ENCODE results near the gene B4GALT4. TPM values are rescaled to one million over a fixed set of nuclear protein-coding genes. Genes with fewer than 3 reads are reported as not detected.

The B4GALT4 gene
- total RNA-seq, 1 donor from 2014 or later, result 19.1 TPM

GRCh38 chr3:119238363-119238762 is 2.3 kb downstream of the B4GALT4 start:
- intact Hi-C loops (cut with micrococcal nuclease), result no loop called here

- intact Hi-C loops (cut with micrococcal nuclease), result no loop called here
Observed at GRCh38 chr3:119237299-119237698, 3.4 kb downstream of the B4GALT4 start.

DNA sequence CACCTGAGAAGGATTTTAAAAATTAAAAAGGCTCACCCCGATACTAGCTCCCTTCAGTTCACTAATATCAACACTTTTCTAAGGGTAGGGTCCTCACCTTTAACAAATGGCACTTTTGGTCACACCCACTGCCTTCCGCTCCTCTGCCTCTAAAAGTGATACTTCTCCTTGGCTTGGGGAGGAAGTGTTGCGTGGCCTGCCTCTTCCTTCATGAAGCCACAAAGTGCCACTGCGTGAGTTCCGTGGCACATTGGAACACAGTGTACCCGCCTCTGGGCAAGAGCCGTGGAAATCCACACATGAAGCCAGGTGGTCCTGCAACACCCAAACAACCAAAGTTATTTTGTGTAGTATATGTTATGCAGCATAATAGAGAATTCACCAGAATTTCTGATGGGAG is 3.9 kb downstream of the B4GALT4 start:
- intact Hi-C loops (cut with micrococcal nuclease), result no loop called here

GRCh38 chr3:119235151-119235550 is 5.5 kb downstream of the B4GALT4 start:
- intact Hi-C loops (cut with micrococcal nuclease), result no loop called here

DNA sequence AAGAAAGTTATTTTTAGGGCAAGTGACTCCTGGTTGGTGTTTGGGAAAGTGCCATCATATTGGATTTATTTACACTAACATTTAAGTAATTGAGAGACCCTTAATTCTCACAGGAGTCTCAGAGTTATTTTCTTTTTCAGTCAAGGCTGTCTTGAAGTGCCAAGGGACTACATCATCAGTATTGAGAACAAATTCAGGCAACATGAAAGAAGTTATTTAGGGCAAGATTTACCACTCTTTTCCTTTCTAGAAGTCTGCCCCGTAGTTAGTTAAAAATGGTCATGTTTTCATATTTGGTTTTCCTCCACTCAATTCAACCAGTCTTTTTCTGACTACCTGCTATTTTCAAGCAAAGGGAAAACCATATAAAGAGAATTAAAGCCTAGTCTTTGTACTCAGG is 6.1 kb downstream of the B4GALT4 start:
- intact Hi-C loops (cut with micrococcal nuclease), result no loop called here

DNA sequence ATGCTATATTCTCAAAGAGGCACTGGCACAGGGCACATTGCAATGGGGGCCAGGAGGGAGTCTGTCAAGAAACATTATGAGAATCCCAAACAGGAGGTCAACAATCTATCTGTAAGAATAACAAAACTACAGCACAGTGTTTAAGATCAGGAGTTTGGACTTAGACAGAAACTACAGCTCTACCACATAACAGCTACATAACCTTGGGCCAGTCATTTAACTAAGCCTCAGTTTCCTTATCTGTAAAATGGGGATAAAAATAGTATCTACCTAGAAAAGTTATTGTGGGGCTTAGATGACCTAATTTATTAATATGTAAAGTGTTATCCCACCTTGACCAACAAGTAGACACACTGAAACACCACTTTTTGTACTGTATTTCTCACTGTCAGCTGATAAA is 9.9 kb downstream of the B4GALT4 start:
- intact Hi-C loops (cut with micrococcal nuclease), result no loop called here

GRCh38 chr3:119230071-119230470 is 10.6 kb downstream of the B4GALT4 start:
- intact Hi-C loops (cut with micrococcal nuclease), result no loop called here

DNA sequence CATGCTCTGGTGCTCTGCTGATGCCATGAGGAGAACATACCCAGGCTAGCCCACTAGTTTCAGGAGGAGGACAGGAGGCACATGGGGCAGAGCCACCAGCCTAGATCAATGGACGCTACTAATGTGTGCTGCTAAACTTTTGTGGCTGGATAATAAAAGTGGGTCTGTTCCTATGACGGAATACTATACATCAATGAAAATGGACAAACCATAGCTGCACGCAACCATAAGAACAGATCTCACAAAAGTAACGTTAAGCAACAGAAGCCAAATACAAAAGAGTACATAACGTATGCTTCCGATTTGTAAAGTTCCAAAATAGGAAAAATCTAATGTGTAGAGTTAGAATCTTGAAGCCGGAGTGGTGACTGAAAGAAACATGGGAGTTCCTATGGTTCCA is 11.5 kb downstream of the B4GALT4 start:
- intact Hi-C loops (cut with micrococcal nuclease), result no loop called here

- intact Hi-C loops (cut with micrococcal nuclease), result no loop called here
Observed at GRCh38 chr3:119228373-119229145, 12.1 kb downstream of the B4GALT4 start.

- intact Hi-C loops (cut with micrococcal nuclease), result no loop called here
Observed at GRCh38 chr3:119227070-119227850, 13.4 kb downstream of the B4GALT4 start.

DNA sequence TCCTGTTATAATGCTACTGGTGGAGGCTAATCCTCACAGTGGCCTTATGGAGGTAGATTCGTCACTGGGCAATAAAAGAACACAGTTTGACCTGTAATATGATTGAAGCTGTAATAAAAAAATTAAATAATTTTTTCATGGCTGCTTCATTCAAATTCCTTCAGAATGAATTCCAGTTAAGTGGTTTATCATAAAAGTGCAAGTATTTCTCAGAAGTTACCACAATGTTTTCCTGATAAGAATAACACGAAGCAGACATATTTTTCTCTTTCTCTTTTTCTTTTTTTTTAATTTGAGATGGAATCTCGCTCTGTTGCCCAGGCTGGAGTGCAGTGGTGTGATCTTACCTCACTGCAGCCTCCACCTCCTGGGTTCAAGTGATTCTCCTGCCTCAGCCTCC is 15.6 kb downstream of the B4GALT4 start:
- intact Hi-C loops (cut with micrococcal nuclease), result no loop called here

GRCh38 chr3:119223511-119223910 is 17.2 kb downstream of the B4GALT4 start:
- intact Hi-C loops (cut with micrococcal nuclease), result no loop called here

- intact Hi-C loops (cut with micrococcal nuclease), result no loop called here
Observed at GRCh38 chr3:119222391-119222790, 18.3 kb downstream of the B4GALT4 start.

GRCh38 chr3:119221779-119222320 is 18.8 kb downstream of the B4GALT4 start:
- intact Hi-C loops (cut with micrococcal nuclease), result no loop called here

DNA sequence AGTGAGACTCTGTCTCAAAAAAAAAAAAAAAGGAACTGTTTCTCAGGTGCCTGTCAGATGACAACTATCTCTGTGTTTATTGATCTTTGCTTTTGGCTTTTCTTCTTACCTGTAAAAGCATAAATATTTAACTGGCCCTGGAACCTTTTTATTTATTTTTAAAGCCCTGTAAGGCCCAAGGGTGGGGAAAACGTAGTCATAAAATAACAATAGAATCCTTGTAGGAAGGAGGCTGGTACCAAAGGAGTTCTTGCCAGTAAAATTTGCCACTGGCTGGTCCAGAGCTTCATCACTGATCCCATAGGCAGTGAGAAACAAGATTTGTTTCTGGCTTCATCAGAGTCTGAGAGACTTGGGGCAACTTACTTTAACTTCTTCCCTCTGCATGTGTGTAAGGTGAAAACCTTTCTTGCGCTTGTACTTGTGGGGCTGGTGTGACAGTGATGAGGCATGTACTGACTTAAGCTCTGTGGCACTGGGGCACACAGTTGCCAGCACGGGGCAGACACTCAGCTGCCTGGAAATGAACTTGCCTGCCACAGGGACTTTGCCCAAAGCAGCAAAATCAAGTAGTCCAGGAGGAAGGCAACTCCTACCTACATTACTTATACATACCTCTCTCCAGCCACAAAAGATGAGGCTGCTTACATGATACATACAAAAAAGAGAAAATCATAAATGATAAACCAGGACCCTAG is 19.6 kb downstream of the B4GALT4 start:
- intact Hi-C loops (cut with micrococcal nuclease), result no loop called here

DNA sequence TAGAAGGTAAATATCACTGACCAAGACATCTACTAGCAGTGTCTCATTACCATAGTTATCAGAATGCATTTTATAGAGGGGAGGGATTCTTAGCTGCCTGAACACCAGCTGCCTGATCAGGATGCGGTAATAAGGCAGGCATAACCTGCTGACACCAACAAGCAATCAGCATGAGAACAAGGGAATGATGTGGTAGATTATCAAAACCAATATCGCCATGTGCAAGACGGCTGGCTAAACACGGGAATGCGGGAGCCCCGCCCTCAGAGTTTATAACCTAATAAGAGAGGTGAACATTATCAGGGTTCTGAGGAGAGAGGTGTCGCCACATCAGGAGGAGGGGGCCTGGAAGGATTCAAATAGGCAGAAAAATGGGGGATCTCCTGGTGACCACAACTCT is 20.5 kb downstream of the B4GALT4 start:
- intact Hi-C loops (cut with micrococcal nuclease), result no loop called here

- intact Hi-C loops (cut with micrococcal nuclease), result loop anchor here (1.0 to 10.0 kb wide), 8 partner anchors 22 to 462 kb away; partner anchors contain the start of genes ARHGAP31, COX17, IGSF11 and TIMMDC1
Observed at GRCh38 chr3:119219069-119219468, 21.6 kb downstream of the B4GALT4 start.

DNA sequence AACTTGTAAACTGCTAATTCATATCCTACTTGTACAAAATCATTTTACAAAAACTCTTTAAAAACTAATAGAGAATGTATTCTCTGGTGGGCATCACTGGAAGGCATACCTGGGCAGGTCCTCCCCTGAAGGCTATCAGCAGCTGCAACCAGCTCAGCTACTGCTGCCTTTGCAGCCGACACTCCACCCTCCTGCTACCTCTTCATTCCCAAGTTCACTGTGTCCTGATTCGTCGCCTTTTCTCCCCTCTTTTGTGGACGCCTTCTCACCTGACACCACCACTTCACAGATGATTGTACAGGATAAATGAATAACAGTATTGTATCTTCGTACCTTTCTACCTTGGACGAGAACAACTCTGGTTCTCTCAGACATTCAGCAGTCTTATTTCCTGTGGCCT is 28.9 kb downstream of the B4GALT4 start:
- intact Hi-C loops (cut with micrococcal nuclease), result loop anchor here (10.0 kb wide), 1 partner anchor 177 kb away; the partner anchor contains the start of gene IGSF11

- intact Hi-C loops (cut with micrococcal nuclease), result loop anchor here (10.0 kb wide), 1 partner anchor 176 kb away; the partner anchor contains the start of gene IGSF11
Observed at GRCh38 chr3:119211193-119211592, 29.5 kb downstream of the B4GALT4 start.

DNA sequence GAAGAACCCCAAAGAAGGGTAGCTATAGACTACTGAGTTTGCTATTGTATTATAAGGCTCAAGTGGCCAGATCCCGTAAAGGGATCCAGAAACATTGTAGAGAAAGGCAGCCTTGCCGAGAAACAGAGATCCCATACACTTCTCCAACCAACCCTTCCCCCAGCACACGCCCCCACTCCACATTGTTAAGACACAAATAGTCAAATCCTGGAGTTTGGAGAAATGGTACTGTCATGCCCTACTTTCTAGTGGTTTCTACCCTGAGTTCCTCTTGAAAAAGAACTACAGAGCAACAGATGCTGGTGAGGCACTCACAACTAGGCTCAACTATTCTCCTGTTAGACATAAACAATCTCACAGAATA is 33.2 kb downstream of the B4GALT4 start:
- intact Hi-C loops (cut with micrococcal nuclease), result no loop called here

Measured in T-helper 1 cell treated with Interleukin-12 subunit alpha and Interleukin-12 subunit beta and Interleukin-4 antibody, amounts not matched to agents 30 ng/mL and 1 ng/mL, for 36 hours (primary cell).